ENCODE results near the gene AEBP1.

Gene AEBP1

GRCh38 chr7:44103923-44104859 is at the start of gene AEBP1:
TSS of gene AEBP1 (plus strand) at chr7:44104345. CDS start at chr7:44104666, 321 bp downstream.
- peak; percentile 23 for DNase-seq

DNA sequence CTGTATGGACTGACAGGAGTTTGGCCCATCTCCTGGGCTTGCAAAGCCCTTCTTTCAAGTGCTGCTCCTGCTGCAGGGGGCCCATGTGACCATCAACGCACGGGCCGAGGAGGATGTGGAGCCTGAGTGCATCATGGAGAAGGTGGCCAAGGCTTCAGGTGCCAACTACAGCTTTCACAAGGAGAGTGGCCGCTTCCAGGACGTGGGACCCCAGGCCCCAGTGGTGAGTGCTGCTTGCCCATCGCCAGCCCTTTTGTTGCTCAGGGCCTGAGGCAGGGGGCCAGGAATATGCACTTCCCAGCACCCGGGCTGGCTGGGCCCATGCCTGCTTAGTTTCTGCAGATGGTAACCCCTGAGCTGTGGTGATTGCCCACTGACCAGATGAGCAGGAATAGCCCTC is 47.5 kb upstream of the AEBP1 start:
- no peak for DNase-seq

- DNase-seq: no peak
Observed at GRCh38 chr7:44057181-44057848, 46.8 kb upstream of the AEBP1 start.

GRCh38 chr7:44057849-44058758 is 46.0 kb upstream of the AEBP1 start:
- no peak for DNase-seq

- no peak for DNase-seq
Observed at GRCh38 chr7:44058759-44059218, 45.4 kb upstream of the AEBP1 start.

DNA sequence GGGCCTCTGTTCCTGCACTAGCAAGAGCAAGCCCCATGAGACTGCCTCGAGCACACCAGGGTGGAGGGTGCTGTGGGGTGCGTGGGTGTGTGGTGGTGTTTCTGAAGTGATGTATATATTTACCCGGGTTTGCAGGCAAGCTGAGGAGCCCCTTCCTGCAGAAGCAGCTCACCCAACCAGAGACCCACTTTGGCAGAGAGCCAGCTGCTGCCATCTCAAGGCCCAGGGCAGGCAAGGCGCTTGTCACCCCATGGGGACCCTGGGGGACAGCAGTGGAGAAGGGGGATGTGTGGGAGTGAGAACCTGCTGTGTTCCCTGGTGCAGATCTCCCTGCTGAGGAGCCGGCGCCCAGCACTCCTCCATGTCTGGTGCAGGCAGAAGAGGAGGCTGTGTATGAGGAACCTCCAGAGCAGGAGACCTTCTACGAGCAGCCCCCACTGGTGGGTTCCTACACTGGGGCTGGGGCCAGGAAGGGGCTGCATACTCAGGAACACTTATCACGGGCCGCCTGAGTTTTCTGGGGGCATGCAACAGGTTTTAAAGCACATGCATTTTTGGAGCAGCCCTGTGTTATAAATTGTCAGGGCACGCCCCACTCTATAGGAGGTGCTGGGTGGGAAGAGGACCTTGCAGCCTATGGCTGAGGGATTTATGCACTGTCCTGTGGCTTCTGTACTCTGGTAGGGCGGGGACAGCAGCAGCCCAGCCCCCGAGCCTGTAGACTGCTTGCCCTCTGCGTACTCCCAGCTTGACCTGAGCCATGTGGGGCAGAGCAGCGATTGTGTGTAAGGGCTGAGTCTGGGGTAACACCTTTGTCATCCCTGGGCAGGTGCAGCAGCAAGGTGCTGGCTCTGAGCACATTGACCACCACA is 44.7 kb upstream of the AEBP1 start:
- no peak for DNase-seq

- no peak for DNase-seq
Observed at GRCh38 chr7:44060091-44060947, 43.8 kb upstream of the AEBP1 start.

GRCh38 chr7:44060948-44061644 is 43.0 kb upstream of the AEBP1 start:
- DNase-seq: no peak

DNA sequence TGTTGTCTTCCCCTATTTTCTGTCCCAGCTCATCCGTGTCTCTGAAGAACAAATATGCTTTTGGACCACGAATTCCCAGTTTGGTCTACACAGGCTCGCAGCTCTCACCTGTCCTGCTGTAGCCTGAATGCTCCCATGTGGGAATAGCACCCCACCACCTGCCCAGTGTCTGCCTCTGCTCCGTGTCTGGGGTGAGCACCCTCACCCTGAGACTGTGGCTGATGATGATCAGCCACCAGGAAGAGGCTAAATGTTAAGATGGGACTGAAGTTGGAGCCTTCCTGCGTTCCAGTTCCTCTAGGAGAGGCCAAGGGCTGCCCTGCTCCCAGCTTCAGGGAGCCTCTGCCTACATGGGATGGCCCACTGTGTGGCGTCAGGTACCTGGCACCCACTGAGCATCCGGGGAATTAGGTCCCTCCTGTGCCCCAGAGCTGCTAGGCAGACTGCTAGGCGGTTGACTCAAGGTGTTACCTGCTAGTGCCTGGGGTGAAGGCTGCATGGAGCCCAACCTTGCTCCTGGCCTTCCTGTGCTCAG is 42.4 kb upstream of the AEBP1 start:
- no peak for DNase-seq

GRCh38 chr7:44062180-44062902 is 41.8 kb upstream of the AEBP1 start:
- DNase-seq: no peak

DNA sequence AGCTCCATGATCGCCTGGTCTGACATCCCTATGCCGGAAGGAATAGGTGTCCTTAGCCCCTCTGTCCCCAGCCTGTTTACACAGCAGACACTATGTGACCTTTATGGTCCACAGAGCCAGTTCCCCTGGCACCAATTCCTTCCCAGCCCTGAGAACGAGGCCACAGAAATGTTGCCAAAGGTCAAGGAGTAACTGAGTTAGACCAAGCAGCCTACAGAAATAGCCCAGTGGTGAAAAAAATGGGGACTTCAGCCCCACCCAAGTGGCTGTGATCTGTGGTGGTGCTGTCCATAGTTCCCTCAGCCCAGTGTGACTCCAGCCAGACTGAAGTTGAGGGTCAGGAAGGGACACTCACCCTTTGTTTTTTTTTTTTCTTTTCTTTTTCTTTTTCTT is 41.2 kb upstream of the AEBP1 start:
- DNase-seq: no peak

GRCh38 chr7:44063547-44063893 is 40.6 kb upstream of the AEBP1 start:
- DNase-seq: no peak

DNA sequence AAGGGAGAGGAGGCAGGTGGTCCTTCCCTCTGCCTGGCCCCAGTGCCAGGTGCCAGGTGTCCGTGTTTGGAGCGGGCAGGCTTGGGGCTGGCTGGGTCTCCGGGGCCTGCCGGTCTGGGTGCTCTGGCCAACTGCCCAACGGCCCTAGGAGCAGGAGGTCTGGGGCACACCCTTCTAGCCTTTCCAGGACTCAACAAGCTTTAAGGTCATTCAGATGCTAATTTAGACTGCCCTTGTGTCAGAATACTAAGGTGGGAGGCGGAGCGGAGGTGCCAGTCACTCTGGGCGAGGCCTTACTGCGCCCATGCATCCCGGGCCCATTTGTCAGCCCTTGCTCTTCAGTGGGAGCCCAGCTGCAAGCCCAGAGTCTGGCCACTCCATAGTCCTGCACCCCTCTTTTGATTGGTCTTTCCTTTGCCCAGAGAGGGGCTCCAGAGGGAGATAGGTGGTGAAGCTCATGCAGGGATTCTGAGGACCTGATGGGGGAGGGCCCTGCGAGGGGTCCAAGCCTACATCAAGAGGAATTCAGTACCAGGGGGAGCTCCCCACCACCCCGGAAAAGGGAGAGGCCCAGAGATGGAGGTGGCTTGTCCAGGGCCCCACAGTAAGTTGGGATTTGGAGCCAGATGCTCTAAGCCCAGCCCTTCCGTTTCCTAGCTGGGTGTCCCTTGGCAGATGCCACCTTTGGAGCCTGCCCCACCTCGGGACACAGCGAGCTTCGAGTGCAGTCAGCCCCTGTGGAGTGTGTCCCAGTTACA is 40.1 kb upstream of the AEBP1 start:
- DNase-seq: no peak

GRCh38 chr7:44064791-44065430 is 39.2 kb upstream of the AEBP1 start:
- DNase-seq: no peak

DNA sequence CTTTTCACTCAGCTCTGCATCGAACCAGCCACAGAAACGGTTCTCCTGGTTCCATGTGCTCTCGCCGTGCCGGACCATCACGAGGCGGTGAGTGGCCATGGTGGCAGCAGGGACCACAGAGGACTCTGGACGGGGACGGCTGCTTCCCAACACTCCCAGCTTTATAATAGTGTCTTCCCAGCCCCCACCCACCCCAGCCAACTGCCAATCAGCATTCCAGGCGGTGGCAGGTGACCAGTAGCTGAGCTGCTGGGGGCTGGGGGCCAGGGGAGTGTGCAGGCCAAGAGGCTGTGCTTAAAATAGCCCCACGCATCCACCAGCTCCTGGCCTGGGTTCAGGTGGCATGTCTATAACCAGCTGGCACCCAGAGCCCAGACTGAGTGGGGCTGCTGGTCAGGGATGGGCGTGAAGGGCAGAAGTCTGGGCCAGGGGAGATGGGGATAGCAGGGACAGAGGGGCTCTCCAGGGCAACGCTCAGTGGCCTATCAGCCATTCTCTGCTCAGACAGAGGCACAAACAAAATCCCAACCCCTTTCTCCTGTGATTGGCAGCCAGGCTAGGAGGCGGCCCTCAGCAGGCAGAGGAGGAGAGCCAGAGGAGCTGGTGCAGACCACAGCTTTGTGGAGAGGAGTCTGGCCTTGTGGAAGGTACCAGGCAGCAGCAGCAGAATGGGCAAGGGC is 38.6 kb upstream of the AEBP1 start, which contains the start of gene PGAM2:
Gene PGAM2 (minus strand): TSS at position 137 of the 680 bp plus-strand sequence. CDS start 38 bp downstream, at position 99.
- DNase-seq: no peak

DNA sequence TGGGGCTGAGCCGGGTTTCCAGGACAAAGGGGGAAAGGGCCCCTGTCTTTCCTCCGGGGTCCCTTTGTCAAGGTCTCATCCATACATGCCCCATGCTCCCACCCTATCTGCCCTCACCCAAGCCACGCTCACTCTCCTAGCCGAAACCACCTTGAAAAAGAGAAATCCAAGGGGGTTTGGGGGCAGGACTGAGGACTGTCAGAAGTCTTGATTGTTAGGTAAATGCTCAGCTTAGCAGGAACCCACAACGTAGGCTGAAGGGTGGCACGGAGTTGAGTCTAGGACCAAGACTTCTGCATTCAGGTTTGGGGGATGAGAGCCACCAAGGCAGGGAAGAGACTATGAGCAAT is 38.1 kb upstream of the AEBP1 start:
- DNase-seq: no peak

DNA sequence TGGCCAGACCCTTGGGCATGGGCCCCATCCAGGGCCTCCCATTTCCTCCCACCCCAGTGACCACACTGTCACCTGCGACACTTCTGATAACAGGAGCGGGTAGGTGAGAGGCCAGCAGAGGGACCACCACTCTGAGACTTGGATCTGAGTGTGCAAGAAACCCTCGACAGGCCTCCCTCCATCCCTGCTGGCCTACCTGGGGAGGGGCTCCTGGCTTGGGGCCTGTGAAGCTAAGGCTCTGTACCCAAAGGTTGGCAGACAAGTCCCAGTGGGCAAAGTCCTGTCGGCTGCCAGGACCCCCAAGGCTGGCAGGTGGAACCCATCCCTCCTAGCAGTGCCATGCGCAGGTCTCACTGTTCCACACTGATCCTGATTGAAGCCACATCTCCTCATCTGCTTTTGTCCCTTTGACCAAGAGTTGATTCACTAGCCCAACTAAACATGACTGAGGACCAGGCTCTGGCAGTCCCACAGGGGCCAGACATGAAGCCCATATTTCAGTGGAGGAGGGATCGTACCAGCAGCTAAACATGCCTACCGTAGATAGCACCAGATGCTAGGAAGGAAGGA is 37.6 kb upstream of the AEBP1 start:
- no peak for DNase-seq
